Measurements from ENCODE around the gene RCOR1.

RCOR1 gene

DNA sequence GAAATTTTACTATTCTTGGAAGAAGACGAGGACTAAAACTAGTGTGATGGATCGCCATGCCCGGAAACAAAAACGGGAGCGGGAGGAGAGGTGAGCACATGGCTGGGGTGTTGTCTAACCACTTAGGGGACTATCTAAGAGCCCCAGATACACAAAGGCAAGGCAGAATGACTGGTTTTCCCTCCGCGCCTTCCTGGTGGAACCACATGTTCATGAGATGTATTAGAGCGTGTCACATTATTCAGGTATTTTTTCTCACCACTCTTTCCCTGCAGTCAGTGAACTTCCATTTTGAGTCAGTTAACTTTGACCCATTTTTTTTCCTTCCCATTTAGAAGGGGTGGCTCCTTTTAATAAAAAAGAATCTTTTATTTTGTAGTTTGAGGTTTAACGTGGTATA, 116.0 kb downstream of the RCOR1 start:
- no peak overlapping the region for H3K4me3 ChIP-seq (ENCODE audit: low read depth, low read length)

DNA sequence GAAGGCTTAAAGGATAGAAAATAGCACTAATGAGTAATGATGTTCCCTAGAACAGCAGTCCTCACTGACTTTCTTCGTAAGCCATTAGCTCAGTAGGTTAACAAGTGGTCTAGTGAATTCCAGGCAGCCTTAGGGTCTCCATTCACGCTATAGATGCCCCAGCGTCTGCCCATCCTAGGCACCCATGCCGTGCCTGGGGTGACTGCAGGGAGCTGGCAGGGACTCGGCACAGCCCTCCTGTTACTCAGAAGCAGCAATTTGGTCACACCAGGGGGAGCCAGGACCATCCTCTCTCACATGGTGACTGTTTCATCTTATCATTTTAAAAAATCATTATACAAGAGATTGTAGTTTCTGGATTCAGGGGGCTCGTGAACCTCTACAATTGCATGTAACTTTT, 118.8 kb downstream of the RCOR1 start:
- H3K4me3 ChIP-seq (ENCODE audit: low read depth, low read length), result no peak overlapping the region

DNA sequence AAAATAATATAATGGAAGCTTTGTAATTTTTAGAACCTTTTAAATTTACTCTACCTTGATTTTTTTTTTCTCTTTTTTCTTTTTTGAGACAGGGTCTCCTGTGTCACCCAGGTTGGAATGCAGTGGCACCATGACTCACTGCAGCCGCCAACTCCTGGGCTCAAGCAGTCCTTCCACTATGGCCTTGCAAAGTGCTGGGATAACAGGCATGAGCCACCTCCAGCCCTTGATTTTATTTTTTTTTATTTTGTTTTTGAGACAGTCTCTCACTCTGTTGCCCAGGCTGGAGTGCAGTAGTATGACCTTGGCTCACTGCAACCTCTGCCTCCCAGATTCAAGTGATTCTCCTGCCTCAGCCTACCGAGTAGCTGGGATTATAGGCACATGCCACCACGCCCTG, 119.5 kb downstream of the RCOR1 start:
- H3K4me3 ChIP-seq (ENCODE audit: low read depth, low read length), result no peak overlapping the region

DNA sequence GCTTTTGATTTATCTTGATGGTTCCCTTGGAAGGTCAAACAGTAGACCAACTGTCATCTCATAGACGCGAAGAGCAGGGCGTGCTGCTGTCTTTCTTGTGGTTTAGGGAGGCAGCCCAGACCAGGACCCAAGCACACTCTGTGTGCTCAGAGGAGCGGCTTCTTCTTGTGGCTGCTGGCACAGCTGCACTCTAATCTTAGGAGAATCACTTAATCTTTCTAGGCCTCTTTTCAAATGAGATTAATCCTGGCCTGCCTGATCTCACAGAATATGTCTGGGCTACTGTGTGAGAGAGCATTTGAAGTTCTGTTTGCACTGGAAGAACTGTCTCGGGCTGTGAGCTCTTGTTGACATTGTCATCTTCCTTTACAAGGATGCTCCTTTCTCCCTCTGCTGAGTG, 124.8 kb downstream of the RCOR1 start:
- H3K4me3 ChIP-seq (ENCODE audit: low read depth, low read length), result no peak overlapping the region

DNA sequence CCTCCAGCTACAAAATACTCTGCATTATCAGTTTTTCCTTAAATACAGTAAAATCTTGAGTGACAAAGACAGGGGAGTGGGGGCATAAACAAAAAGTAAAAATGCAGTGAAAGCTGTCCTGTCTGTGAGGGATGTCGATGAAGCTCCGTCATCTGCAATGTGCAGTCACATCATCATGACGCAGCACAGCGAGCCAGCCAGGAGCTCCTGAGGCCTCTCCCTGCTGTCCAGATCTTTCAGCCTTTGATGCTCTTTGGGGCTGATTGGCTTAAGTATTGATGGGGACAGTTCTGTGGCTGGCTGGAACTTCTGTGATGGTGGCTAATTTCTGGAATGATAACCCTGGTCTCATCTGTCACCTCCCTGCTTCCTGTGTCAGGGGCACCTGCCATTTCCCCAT, 130.2 kb downstream of the RCOR1 start:
- no peak overlapping the region for H3K4me3 ChIP-seq (ENCODE audit: low read depth, low read length)

DNA sequence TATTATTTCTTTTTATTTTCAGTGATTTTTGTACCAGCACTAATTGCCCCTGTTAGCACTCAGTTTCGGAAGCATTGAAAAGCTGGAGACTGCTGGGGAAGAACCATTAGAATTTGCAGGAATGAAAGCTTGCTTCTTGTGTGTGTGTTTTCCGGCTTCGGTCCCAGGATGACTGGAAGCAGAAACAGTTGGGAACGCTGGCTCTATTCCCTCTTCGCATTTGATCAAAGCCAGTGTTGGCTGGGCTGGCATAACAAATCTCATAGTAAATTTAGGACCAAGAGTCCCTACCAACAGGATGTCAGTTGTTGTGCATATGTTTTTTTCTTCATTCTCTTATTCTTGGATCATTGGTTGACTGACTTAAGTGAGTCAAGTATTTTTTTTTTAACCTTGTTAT, 131.2 kb downstream of the RCOR1 start:
- no peak overlapping the region for H3K4me3 ChIP-seq (ENCODE audit: low read depth, low read length)

DNA sequence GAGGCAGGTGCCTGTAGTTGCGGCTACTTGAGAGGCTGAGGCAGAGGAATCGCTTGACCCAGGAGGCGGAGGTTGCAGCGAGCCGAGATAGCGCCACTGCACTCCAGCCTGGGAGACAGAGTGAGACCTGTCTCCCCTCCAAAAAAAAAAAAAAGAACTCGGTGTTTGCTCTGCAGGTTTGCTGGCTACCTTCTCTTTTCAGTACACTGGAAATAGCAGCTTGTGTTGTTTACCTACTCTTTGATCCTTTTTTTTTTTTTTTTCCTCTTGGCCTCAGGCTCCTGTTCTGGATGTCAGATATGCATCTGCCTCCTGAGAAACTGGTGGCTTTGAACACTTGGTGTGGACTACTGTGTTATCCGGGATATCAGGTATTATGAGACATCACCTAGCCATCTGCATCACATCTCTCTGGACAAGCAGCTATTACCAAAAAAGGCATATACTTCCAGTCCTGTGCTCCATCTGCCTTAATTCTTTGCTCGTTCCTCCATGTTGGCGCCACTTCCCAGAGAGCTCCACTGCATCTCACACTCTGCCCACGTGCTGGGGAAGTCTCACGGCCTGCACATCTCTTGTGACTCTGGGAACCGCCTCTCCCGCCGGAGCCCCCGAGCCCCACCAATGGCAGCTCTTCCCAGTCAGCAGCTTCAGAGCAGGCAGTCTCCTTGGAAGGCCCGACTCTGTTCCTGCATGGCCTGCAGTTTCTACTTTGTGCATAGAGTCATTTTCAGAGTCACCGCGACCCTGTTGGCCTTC, 133.9 kb downstream of the RCOR1 start:
- no peak overlapping the region for H3K4me3 ChIP-seq (ENCODE audit: low read depth, low read length)

DNA sequence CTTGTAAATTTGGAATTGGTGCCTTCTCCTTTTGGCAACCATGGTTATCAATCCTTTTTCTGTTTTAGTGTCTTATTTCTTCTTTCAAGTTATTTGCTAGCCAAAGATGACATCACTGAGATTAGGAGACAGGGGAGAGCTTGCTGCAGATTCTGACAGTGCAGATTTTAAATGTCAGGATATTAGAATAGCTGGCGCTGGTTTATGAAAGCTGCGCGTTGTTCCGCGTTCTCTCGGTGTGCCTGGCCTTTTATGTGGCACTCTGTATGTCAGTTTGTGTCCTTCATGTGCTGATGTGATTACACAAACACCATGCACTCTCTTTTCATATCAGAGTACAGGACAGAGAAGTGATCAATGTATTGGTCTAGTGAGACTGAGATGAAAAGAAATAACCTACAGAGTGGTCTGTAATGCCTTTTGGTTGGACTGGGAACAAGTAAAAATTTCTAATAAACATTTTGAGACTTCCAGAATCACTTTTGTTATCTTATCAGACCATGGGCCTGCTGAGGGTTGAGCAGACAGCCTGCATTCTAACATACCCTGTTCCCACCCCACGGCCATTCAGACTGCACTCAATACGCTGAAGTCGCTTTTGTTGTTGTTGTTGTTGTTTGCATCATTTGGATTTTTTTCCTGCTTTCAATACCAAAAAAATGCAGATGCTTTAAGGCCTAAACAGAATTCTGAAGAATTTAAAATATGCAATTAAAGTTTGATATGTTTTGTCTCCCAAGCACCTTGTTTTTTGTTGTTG, 135.1 kb downstream of the RCOR1 start:
- H3K4me3 ChIP-seq (ENCODE audit: low read depth, low read length), result no peak overlapping the region

DNA sequence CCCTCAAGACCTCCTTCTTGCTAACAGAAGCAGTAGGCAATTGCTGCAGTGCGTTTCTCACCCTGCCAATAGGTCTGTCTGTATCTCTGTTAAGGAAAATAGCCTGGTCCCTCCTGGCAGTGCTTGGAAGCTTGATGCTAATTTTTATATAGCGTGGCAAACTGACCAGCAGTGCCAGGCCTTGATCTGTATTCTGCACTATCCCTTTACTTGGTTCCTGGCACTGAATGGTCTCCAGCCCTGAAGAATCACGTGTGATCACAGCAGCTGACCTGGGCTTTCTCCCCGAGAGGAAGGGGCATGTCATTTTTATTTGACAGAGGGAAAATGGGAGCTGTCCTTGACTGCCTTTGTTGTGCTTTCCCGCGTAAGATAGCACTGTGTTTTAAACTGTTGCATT, 136.1 kb downstream of the RCOR1 start:
- H3K4me3 ChIP-seq (ENCODE audit: low read depth, low read length), result no peak overlapping the region

DNA sequence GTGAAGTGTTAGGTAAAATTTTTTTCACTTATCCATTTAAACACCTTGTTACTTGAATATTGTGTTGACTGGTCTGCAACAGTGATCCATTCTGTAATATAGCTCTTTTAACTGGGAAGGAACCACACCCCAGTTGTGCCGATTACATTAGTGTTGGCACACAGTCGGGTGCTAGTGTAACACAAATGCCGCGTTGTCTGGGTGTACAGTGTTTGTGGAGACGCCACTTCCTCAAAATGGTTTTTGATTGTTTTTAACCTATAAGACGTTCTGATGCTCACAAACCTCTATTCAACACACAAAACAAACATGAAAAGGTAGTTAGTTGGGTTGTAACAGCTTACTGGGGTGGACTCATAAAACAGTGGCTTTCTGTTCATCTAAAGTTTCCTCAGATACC, 136.8 kb downstream of the RCOR1 start:
- no peak overlapping the region for H3K4me3 ChIP-seq (ENCODE audit: low read depth, low read length)

DNA sequence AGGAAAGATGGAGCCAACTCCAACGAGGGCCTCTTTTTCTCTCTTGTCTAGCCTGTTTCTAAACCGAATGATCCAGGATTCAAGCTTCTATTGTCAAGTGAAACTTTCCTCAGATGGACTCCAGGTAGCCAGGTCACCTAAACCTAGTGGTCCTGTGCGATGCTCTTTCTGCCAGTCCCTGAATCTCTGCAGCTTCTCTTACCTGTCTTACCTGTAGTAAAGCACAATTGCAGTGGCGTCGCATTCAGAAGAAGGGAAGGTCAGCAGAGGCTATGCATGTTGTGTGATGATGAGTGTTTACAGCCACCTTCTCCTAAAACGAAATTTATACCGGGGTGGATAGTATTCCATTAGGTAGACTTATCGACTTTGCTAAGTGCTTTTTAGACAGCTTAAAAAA, 137.4 kb downstream of the RCOR1 start:
- H3K4me3 ChIP-seq (ENCODE audit: low read depth, low read length), result no peak overlapping the region

DNA sequence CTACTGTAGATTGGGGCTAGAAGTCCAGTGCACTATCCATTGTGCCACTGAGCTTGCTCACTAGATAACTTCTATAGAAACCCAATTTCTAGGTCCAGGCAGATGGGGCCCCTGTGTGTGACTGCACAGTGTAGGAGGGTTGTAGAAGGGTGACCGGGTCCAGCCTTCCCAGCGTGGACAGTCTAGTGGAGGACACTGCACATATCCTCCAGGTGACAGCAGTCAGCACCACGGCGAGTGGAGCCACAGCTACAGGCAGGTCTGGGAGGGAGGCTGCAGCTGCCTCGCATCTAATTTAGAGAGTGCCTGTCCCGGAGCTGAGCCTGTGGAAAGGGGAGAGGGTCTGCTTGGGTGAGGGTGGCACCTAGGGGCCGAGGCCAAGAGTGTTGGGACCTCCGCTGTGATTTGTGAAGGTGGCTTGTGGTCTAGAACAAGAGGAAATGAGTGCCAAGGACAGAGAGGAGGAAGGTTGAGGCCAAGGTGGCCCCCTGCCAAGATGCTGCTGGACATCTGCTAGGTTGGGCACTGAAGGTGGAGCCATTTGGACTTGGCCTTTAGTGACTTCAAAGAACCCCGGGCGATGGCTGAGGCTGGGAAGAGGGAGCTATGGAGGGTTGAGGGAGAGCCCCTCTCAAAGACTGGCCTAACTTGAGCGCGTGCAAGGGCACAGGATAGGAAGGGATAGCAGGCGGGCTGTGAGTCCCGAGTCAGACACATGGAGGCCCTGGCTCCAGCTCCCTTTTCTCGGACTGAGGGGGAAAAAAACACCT, 138.8 kb downstream of the RCOR1 start:
- no peak overlapping the region for H3K4me3 ChIP-seq (ENCODE audit: low read depth, low read length)

DNA sequence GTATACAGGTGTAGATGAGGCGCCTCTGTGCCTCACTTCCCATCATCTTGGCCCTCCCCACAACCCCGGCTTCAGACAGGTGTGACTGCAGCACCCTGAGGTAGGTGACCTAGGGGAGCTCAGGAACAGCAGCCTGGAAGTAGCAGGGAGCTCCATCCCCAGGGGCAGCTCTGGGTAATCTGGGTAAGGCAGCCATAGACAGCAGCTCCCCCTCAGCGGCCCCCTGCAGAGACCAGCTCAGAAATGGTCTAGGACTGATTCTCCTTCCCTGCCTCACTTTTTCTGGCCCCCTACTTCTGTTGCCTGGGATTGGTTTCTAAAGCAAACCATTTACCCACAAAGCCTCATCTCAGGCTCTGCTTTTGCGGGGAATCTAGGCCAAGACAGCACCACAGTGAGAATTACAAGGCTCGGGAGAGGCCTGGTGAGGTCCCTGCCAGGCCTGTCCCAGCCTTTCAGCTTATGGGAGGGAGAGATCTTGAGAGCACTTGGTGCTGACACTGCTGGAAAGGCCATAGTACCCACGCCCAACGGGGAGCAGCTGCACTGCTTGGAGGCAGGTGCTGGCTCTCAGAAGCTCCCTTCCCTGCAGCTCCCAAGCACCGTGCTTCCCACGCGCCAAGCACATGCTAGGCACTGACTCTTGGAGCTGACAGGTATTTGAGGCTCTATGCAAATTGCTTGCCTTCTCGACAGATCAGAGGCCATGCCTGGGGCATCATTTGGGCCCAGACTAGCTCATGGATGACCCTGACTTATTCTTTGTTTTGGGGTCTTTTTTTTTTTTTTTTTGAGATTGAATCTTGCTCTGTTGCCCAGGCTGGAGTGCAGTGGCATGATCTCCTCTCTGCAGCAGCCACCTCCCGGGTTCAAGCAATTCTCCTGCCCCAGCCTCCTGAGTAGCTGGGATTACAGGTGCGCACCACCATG, 139.7 kb downstream of the RCOR1 start:
- H3K4me3 ChIP-seq (ENCODE audit: low read depth, low read length), result no peak overlapping the region

DNA sequence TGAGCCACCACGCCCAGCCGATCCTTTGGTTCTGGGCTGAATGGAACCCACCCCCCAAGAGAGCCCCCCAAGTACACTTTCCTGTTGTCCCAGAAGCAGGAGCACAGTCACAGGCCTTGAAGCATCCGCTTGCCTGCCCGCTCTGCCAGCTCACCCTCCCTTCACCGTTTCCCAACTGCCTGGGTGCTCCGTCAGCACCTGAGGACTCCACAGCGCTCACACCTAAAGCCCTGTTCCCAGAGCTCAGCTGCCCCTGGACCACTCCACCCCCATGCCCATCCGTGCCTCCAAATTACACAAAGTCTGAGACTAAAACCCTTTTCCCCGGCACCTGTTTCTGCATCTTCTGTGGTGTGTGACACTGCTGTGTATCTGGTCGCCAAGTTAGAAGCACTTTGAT, 140.5 kb downstream of the RCOR1 start:
- H3K4me3 ChIP-seq (ENCODE audit: low read depth, low read length), result no peak overlapping the region

DNA sequence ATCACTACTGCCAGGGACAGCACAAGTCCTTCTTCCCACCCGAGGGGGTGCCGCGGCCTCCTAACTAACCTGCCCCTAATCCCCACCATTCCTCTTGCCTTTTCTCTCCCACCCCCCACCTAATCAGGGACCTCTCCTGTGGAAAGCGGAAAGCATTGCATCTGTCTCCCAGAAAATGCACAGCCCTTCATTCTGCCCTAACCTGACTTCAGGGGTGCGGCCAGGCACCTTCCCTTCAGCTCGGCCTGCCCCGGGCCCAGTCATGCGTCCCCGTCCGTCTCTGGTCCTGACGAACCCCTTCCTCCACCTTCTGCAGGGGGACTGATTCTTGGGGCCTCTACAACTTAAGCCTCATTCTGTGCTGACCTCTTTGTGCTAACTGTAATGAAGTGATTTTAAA, 140.9 kb downstream of the RCOR1 start:
- no peak overlapping the region for H3K4me3 ChIP-seq (ENCODE audit: low read depth, low read length)

DNA sequence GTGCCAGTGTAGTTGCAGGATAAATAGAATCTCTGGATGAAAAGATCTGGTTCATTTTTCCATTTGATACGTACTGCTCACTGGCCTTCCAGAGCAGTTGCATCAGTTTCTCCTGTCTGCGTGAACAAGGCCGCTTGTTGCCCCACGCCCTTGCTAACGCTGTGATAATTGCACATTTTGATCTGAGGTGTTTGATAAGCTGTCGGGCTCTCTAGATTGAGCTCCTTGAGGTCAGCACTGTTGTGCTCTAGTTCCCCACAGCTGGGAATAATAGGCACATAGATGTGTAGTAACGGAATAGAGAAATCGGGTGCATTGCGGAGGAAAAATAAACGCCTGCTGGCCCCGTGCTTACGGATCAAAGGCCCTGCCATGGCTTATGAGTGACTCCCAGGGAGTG, 142.0 kb downstream of the RCOR1 start:
- no peak overlapping the region for H3K4me3 ChIP-seq (ENCODE audit: low read depth, low read length)

DNA sequence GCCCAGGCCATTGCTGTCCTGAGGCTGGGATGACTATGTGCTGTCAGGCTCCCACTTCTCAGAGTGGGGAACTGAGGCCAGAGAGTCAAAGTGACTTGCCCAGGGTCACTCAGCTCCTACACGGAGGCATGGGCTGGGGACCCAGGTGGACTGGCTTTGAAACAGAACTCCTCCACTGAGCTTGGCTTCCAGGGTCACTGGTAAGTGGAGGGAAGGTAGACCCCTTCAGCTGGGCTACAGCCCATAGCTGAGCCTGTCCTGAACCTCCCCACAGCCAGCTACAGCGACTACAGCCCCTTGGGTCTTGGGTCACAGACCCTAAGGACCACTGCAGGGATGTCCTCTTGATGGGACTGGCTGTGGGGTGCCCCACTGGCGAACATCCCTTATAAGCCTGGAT, 144.5 kb downstream of the RCOR1 start:
- no peak overlapping the region for H3K4me3 ChIP-seq (ENCODE audit: low read depth, low read length)

DNA sequence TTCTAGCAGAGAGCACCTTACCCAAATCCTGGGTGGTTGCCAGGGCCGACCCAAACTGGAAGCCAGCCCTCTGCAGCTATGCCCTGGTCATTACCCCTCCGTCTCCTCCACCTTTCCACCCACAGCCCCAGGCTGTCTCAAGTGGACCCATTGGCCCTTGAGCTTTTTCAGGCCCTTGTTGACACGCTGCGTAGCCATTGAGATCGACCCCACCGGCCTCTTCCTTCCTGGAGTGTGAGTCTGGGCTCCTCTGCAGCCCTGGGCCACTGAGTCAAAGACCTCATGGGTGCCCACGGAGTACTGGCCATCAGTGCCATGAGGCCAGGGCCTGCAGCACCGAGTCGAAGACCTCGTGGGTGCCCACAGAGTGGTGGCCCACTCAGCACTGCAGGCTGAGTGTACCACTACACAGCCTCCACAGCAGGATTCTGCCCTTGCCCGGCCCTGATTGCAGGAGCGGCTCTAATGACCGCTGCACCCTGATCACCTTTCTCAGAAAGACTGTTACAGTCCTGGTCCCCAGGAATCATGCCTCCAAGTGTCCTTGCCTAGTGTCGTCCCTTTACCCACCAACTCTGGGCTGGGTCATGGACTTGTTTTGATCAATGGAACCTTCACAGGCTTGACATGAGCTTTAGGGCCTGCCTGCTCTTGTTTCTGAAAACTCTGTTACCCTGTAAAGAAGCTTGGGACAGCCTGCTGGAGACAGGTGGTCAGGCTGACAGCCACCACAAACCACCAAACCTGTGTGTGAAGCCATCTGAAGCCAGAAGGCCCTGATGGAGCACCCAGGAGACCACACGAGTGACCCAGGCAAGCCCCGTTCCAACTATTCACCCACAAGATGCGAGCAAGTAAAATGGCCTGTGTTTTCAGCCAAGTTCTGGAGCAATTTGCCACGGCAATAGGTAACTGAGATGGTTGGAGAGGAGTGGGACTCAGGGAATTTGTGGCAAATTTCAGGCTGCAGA, 145.2 kb downstream of the RCOR1 start:
- H3K4me3 ChIP-seq (ENCODE audit: low read depth, low read length), result no peak overlapping the region

DNA sequence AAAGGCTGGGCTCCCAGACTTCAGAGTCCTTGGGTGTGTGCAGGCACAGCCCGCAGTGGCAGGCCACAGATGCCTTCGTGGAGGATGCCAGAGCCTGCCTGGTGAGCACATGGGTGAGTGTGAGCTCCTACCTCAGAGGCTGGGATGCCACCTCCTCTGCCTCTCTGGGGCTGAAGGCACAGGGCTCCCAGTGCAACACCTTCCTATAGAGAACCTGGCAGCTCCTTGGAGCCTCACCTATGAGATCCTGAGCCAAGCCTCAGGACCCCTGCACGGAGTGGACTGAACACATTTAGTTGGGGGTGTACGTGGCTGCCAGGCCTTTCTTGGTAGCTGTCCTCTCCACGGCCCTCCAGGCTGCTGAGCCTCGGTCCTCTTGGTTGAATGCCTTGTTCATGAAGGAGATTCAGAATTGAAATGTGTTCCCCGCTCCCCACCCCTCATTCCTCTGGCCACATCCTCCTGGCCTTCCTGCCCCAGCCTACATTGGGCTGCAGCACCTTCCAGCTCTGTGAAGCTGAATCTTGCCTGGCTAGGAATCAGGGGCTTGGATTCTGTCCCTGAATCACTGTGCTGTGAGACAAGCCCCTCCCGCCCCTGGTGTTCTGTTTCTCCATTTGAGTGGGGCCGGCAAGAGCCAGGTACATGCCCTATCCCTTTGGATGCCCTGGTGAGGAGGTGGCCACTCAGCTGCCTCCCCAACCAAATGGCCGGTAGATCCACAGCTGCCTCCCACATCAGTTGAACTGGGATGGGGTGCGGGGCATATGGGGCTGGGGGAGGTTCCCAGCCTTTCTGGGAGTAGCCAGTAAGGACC, 146.1 kb downstream of the RCOR1 start:
- H3K4me3 ChIP-seq (ENCODE audit: low read depth, low read length), result no peak overlapping the region

Measured in iPS-11a (cell line).